ENCODE measurements around the gene CTNNA3.

- TF ChIP-seq CTCF (IDR thresholded peaks at IDR 0.05) (no peak), POLR2A (IDR thresholded peaks at IDR 0.05) (no peak), EP300 (IDR thresholded peaks at IDR 0.05) (no peak)
Measured at GRCh38 chr10:66799474-66799873, 896.5 kb downstream of the CTNNA3 start.
